RCC 7860 (cell line): ENCODE results near the gene CYP46A1.

Source experiments
- DNase-seq: peaks from one replicate; pipeline ENCODE4 v3.0.0-alpha.2; 2015; ENCODE audit warnings: low spot score
- FAIRE-seq: peaks from 2 replicates; lab custom pipeline; 2012; peaks lifted over from hg19 to GRCh38; lab: Jason Lieb, UNC

Gene CYP46A1

DNA sequence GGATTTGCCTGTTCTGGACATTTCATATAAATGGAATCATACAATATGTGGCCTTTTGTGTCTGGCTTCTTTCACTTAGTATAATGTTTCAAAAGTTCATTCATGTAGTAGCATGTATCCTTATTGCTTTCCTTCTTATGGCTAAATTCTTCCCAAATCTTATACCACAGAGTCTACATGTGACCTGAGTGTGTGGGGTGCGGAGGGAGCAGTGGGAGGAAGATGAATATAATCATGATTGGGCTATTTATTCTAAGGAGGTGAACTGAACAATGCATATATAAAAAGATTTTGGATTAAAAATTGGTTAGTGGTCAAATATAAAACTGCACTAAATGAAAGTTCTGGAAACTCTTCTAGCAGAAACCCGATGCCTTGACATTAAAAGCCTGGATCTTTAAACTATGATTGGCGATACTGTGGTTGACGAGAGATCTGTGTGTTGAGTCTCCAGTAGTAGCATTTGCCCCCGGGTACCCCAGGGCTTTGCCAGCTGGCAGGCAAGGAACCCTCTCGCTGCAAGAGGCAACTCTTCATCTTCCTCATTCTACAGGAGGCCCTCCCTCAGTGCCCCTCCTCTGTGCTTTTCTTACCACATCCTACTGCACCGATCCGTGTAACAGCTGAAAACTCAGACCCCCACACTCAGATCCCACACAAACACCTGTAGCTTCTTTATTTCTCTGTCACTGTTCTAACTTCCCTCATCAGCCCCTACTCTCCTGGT lies 2.6 kb downstream of the CYP46A1 start:
- no peak for DNase-seq
- FAIRE-seq, result no peak

DNA sequence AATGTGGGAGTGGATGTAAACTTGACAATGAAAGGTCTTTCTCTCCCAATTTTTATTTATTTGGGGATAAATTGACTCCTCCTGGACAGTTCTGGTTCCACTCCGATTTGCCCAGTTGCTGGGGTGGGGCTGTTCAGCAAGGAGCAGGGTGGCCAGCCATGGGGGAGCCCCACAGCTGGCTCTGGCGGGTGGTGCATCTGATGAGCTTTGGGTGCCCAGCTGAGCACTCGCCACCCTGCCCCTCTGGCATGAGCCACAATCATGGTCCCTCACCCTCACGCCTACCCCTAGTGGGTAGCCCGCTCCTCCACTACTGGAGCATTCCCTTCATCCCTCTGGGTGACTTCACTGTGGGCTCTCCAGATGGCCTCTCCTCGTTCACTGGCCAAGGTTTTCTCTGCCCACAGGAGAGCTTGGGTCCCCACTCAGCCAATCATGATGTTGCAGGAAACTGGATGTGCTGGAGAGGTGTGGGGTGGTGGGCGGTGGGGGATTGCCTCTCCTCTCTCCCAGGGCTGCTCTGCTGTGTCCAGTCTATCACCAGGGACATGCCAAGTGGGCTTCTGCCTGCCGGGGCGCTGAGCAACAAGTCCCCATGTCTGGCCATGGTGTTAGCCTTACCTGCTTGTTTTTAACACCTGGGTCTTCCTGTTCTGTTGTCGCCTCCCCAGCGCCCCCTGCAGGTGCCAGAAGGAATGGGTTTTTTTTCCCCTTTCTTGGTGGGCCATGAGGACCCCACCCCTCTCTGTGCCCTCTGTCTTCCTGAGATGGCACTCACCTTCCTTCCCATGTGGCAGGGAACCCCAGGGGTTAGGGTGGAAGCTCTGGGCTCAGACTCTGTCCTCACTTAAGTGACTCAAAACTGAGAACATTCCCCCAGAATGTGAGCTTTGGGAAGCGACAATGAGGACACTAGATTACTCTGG lies 3.4 kb downstream of the CYP46A1 start:
- FAIRE-seq (no peak), DNase-seq (no peak)

DNA sequence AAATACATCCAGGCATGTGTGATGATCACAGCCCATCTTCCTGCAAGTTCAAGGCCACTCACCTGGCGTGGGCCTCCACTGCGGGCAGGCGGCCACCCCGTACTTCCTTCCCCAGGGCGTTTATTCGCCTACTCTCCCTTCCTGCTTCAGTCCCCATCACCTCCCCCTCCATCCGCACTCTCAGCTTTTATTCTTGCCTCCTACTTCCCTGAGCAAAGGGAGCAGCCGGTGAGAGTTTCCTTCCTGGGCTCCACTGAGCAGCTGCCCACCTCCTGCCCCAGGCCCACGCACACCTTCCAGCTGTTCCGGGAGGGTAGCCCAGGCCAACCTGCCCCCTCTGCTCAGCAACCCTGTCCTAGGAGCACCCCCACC lies 4.1 kb downstream of the CYP46A1 start:
- DNase-seq (no peak), FAIRE-seq (no peak)

DNA sequence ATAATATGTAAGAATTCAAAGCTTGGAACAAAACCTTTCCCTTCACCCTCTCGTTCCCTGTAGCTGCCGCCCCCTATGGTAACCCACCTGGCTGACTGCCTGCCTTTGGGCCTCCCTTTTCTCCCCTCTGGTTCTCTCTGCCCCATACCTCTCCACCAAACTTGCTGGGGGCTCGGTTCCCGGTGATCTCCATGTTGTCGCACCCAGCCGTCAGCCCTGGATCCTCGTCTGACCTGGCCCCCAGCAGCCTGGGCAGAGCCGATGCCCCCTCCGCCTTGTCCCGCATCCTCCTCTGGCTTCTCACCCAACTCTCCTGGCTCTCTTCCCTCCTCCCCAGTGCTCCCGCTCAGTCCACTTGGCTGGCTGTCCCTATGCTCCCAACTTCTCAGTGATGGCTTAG lies 4.5 kb downstream of the CYP46A1 start:
- FAIRE-seq (no peak), DNase-seq (no peak)

DNA sequence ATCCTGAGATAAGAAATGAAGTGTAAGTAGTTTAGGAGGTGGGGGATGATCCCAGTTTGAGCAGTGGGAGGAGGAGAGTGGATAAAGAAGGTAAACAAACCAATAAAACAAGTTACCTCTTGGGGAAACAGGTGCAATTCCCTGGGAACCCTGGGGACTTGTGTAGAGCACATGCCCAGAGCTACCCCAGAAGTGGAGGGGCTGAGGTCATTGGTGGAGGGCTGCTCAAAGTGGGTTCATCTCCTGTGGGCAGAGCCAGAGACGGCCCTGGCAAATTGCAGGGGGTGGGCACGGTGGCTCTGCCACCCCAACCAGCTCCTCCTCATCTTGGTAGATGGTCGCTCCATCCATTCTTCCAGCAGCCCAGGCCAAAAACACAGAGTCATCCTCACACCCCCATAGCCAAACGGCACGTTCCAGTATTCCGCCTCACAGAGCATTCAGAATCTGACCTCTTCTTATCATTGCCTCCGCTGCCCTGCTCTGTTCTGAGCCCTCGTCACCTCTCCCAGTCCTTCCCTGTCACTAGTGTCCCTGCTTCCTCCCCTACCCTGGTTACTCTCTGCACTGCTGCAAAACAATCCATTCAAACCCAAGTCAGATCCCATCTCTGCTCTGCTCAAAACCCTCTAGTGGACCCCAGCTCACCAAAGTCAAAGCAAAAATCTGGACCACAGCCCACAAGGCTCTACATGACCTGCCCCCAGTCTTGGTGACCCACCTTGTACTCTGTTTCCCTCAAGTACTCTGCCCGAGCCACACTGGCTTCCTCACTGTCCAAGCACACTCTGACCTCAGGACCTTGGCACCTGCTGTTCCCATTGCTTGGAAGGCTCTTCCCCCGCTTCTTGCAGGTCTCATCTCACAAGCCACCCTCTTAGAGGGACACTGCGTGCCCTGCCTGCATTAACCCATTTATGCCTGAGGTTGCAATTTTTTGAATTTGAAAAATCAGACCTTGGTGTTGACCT lies 5.5 kb downstream of the CYP46A1 start:
- no peak for FAIRE-seq

DNA sequence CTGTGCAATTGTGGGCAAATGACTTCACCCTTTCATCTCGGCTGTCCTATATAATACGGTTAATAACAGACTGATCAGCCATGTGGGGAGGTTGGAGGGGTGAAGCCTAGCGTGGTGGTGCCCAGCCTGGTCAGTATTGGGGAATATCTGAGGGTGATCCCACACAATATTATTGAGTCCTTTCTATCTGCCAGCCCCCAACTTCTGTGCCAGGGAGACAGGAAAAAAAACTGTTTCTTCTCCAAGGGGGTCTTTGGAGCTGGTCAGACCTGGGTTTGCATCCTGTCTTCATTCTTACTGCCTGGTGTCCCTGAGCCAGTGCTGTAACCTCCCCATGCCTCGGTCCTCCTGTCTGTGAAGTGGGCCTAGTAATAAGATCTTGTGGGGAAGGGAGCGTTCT lies 6.5 kb downstream of the CYP46A1 start:
- no peak for DNase-seq
- no peak for FAIRE-seq

More for the DNA sequence above, 5.5 kb downstream of the CYP46A1 start:
- no peak for DNase-seq

DNA sequence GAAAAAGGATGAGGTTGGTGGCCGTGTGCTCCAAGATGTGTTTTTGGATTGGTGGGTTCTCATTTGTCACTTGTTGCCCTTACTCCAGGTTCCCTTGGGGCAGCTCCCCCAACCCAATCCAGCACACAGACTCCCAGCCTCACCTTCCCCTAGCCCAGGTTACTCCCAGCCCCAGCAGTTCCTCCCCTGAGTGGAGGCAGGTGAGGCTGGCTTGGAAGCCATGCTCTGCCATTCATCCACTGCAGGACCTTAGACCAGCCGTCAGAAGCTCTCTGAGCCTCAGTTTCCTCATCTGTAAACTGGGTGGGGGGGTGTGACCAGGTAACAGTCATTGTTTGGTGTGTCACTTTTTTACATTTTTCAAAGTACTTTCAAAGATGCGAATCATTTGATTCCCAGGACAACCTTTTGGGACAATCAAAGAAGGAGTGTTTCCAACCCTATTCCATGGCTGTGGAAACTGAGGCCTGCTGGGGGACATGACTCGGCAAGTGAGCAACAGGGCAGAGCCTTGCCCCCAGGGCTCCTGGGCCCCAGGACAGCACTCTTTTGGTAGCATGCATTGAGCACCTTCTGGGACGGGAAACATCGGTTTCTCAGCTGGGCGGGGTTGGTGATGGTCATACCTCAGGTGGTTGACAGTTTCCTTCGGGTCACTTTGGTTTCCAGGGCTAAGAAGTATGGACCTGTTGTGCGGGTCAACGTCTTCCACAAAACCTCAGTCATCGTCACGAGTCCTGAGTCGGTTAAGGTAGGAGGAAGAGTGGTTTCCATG lies 7.2 kb downstream of the CYP46A1 start:
- FAIRE-seq (no peak), DNase-seq (no peak)

DNA sequence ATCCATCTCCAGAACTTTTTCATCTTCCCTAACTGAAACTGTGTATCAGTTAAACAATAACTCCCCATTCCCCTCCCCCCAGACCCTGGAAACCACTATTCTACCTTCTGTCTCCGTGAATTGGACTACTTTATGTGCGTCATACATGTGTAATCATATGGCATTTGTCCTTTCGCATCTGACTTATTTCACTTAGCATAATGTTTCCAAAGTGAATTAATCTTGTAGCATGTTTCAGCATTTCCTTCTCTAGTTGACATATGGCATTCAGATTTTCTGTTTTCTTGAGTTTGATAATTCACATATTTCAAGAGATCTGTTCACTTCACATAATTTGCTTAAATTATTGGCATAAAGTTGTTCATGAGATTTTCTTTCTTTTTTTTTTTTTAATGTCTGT lies 9.8 kb downstream of the CYP46A1 start:
- FAIRE-seq, result no peak
- DNase-seq, result peak; percentile 7

- DNase-seq (no peak), FAIRE-seq (no peak)
Measured at GRCh38 chr14:99696929-99697328, 12.8 kb downstream of the CYP46A1 start.

DNA sequence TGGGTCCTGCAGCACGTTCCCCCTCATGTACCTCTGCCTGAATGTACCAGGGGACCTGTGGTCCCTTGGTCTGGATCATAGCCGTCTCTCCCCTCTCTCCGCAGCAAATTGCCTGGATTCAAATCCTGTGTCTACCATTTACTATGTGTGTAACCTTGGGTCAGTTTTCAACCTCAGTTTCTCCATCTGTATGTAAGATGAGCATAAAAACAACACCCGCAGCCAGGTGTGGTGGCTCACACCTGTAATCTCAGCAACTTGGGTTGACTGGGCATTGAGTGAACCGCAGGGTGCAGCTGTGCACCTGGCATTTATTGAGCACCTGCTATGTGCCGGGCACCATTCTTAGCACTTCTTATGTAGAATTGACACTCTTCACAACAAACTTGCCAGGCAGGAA lies 14.1 kb downstream of the CYP46A1 start:
- no peak for FAIRE-seq
- no peak for DNase-seq

DNA sequence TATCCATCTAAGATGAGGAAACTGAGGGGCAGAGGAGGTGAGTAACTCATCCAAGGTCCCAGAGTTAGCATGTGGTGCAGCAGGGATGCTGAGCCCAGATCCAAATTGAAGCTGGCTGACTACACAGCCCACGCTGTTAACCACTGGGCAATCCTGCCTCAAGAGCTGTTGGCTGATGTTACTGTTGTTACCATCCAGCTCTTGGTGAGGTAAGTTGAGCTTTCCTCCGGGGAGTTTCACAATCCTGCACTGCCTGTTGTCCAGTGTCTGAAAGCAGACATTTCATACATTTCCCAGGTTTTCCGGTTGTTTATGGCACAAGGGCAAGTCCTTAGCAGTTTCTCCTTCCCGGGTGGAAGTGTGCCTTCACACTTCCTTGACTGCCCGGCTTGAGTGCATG lies 14.5 kb downstream of the CYP46A1 start:
- no peak for FAIRE-seq

GRCh38 chr14:99699085-99699760 lies 15.1 kb downstream of the CYP46A1 start:
- FAIRE-seq, result no peak
- no peak for DNase-seq

More for the DNA sequence above, 14.5 kb downstream of the CYP46A1 start:
- DNase-seq, result no peak

DNA sequence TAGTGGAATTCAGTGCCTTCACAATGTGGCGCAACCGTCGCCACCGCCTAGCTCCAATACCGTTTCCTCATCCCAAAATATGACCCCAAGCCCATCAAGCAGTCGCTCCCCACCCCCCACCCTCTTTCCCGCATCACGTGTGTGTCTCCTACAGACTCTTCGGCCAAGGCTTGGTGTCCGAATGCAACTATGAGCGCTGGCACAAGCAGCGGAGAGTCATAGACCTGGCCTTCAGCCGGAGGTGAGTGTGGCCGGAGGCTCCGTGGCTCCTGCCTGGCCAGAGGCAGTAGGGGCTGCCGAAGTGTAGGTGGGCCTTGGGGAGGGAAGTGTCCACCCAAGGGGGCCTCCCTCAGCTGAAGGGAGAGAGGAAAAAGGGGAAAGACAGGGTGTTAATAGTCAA lies 15.8 kb downstream of the CYP46A1 start:
- DNase-seq (no peak), FAIRE-seq (no peak)

- DNase-seq (no peak), FAIRE-seq (no peak)
Measured at GRCh38 chr14:99700379-99700778, 16.3 kb downstream of the CYP46A1 start.

DNA sequence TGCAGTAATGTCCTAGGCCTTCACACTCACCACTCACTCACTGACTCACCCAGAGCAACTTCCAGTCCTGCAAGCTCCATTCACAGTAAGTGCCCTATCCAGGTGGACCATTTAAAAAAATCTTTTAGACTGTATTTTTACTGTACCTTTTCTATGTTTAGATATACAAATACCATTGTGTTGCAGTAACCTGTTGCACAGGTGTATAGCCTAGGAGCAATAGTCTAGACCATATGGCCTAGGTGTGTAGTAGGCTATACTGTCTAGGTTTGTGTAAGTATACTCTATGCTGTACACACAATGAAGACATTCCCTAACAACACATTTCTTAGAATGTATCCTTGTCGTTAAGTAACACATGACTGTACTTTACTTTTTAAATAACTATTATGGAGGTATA lies 17.2 kb downstream of the CYP46A1 start:
- FAIRE-seq, result no peak
- no peak for DNase-seq

DNA sequence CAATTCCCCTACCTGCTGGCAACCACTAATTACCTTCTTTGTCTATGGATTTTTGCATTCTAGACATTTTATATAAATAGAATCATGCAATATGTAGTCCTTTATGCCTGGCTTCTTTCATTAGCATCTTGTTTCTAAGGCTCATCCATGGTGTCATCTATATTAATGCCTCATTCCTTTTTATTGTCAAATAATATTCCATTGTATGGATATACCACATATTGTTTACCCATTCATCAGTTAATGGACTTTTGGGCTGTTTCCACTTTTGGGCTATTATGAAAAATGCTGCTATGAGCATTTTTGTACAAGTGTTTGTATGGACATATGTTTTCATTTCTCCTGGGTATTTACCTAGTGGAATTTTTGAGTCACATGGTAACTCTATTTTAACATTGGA lies 18.0 kb downstream of the CYP46A1 start:
- FAIRE-seq (no peak), DNase-seq (no peak)

GRCh38 chr14:99703381-99703780 lies 19.3 kb downstream of the CYP46A1 start:
- DNase-seq (no peak), FAIRE-seq (no peak)

- FAIRE-seq, result no peak
Measured at GRCh38 chr14:99704037-99704436, 19.9 kb downstream of the CYP46A1 start.

GRCh38 chr14:99706107-99706900 lies 22.2 kb downstream of the CYP46A1 start:
- FAIRE-seq, result no peak
- DNase-seq, result no peak

More at GRCh38 chr14:99704037-99704436, 19.9 kb downstream of the CYP46A1 start:
- no peak for DNase-seq
